ENCODE measurements around the gene MUC22.

DNA sequence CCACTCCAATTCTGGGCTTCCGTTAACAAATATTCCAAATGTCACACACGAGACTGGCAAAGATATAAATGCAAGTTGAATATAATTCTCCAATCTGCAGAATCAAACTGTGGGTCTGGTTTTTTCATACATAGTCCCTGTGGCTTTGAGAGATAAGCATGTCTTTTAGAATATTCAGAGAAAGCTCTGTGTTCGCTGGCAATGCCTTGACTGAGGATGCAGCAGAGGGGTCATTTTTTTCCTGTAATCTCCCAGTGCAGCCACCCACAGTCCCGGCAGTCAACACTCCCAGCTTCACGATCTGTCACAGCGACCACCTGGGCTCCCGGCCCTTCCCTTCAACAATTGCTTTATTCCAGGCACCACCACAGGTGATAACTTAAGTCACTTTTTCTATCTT lies 30.5 kb downstream of the MUC22 start:
- TF ChIP-seq, protein P1, sequence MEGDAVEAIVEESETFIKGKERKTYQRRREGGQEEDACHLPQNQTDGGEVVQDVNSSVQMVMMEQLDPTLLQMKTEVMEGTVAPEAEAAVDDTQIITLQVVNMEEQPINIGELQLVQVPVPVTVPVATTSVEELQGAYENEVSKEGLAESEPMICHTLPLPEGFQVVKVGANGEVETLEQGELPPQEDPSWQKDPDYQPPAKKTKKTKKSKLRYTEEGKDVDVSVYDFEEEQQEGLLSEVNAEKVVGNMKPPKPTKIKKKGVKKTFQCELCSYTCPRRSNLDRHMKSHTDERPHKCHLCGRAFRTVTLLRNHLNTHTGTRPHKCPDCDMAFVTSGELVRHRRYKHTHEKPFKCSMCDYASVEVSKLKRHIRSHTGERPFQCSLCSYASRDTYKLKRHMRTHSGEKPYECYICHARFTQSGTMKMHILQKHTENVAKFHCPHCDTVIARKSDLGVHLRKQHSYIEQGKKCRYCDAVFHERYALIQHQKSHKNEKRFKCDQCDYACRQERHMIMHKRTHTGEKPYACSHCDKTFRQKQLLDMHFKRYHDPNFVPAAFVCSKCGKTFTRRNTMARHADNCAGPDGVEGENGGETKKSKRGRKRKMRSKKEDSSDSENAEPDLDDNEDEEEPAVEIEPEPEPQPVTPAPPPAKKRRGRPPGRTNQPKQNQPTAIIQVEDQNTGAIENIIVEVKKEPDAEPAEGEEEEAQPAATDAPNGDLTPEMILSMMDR (conservative IDR thresholded peaks at IDR 0.05 in 1 of 2, IDR thresholded peaks at IDR 0.05 in 1 of 2; ENCODE audit: low read depth in 1 of 2, low read length in 2 of 2), result no peak
- TF ChIP-seq EZH2 (IDR thresholded peaks at IDR 0.05; ENCODE audit: low read length, missing control alignments), result no peak

Data from fibroblast of lung (primary cell).